WTC11 (cell line): ENCODE results near the gene CD74. TPM values are rescaled to one million over a fixed set of nuclear protein-coding genes. Genes with fewer than 3 reads are reported as not detected.

Experiments used
- ATAC-seq: fragments of 200-7000 bp; cut with Tn5 transposase; 2 replicates; pipeline ENCODE4 v1.10.0; 2021; ENCODE audit warnings: mild to moderate bottlenecking, moderate library complexity
- CTCF ChIA-PET: fragments of 300-600 bp; sonication (Branson Sonifier 250); formaldehyde crosslinking; loops from one replicate; lab custom pipeline; 2021; ENCODE audit warnings: antibody characterized with exemption; lab: Charles Lee
- POLR2A ChIA-PET: fragments of 350-600 bp; sonication (Branson Sonifier 250); formaldehyde crosslinking; loops from one replicate; lab custom pipeline; 2021; ENCODE audit warnings: antibody characterized with exemption; lab: Charles Lee
- DNase-seq: peaks from one replicate; pipeline ENCODE4 v3.0.0; 2021; ENCODE audit warnings: low spot score
- H3K27ac Mint-ChIP-seq: 2 replicates; pipeline ENCODE4 v1.8.0; 2021; ENCODE audit warnings: mixed read lengths
- H3K27me3 Mint-ChIP-seq: 2 replicates; pipeline ENCODE4 v1.8.0; 2021; ENCODE audit warnings: low read depth, mild to moderate bottlenecking, moderate library complexity, mixed read lengths
- H3K36me3 Mint-ChIP-seq: 2 replicates; pipeline ENCODE4 v1.8.0; 2021; ENCODE audit warnings: mixed read lengths
- H3K4me1 Mint-ChIP-seq: 2 replicates; pipeline ENCODE4 v1.8.0; 2022; ENCODE audit warnings: mixed read lengths
- H3K4me3 Mint-ChIP-seq: 2 replicates; pipeline ENCODE4 v1.8.0; 2021; ENCODE audit warnings: mild to moderate bottlenecking, moderate library complexity, mixed read lengths
- H3K9me3 Mint-ChIP-seq: 2 replicates; pipeline ENCODE4 v1.8.0; 2021; ENCODE audit warnings: mixed read lengths
- ATF1 ChIP-seq: sonication (generic); formaldehyde crosslinking; IDR thresholded peaks from 2 replicates; pipeline ENCODE4 v1.8.1; 2023; ENCODE audit warnings: mild to moderate bottlenecking, moderate library complexity, missing genetic modification reagents
- CDX4 ChIP-seq: fragments of 250-450 bp; sonication (Bioruptor Pico); IDR thresholded peaks from 2 replicates; pipeline ENCODE4 v1.9.0; 2021; ENCODE audit warnings: moderate library complexity, mild to moderate bottlenecking, inconsistent platforms, borderline replicate concordance
- CTCF ChIP-seq: fragments of 200-600 bp; IDR thresholded peaks from 2 replicates; pipeline ENCODE4 v1.8.0; 2022; ENCODE audit warnings: antibody characterized with exemption
- EMX1 ChIP-seq: fragments of 250-450 bp; sonication (Bioruptor Pico); IDR thresholded peaks from 2 replicates; pipeline ENCODE4 v1.8.0; 2021; ENCODE audit warnings: mild to moderate bottlenecking
- FOXJ3 ChIP-seq: sonication (generic); formaldehyde crosslinking; IDR thresholded peaks from 2 replicates; pipeline ENCODE4 v1.9.0; 2021; ENCODE audit warnings: missing genetic modification reagents, mild to moderate bottlenecking, borderline replicate concordance
- FOXP1 ChIP-seq: sonication (generic); formaldehyde crosslinking; IDR thresholded peaks from 2 replicates; pipeline ENCODE4 v1.8.0; 2022; ENCODE audit warnings: missing genetic modification reagents, mild to moderate bottlenecking, moderate library complexity, borderline replicate concordance
- GABPB1 ChIP-seq: sonication (generic); formaldehyde crosslinking; IDR thresholded peaks from 2 replicates; pipeline ENCODE4 v1.8.1; 2023; ENCODE audit warnings: mild to moderate bottlenecking, missing genetic modification reagents
- IRF1 ChIP-seq: sonication (generic); formaldehyde crosslinking; IDR thresholded peaks from 2 replicates; pipeline ENCODE4 v1.8.0; 2023; ENCODE audit warnings: missing genetic modification reagents
- JAZF1 ChIP-seq: fragments of 250-450 bp; sonication (Bioruptor Pico); IDR thresholded peaks from 2 replicates; pipeline ENCODE4 v1.9.0; 2021; ENCODE audit warnings: moderate library complexity, mild to moderate bottlenecking, inconsistent platforms
- NFATC4 ChIP-seq: fragments of 250-450 bp; sonication (Bioruptor Pico); IDR thresholded peaks from 2 replicates; pipeline ENCODE4 v1.9.0; 2021; ENCODE audit warnings: mild to moderate bottlenecking
- NR1H2 ChIP-seq: sonication (generic); formaldehyde crosslinking; IDR thresholded peaks from 2 replicates; pipeline ENCODE4 v1.9.0; 2021; ENCODE audit warnings: mild to moderate bottlenecking, moderate library complexity, missing genetic modification reagents
- NR3C1 ChIP-seq: sonication (generic); formaldehyde crosslinking; conservative IDR thresholded peaks from 2 replicates; pipeline ENCODE4 v1.8.1; 2023; ENCODE audit warnings: low read depth, mild to moderate bottlenecking, missing genetic modification reagents
- OVOL2 ChIP-seq: fragments of 250-450 bp; sonication (Bioruptor Pico); IDR thresholded peaks from 2 replicates; pipeline ENCODE4 v1.9.0; 2021; ENCODE audit warnings: mild to moderate bottlenecking, borderline replicate concordance
- PRDM15 ChIP-seq: sonication (generic); formaldehyde crosslinking; IDR thresholded peaks from 2 replicates; pipeline ENCODE4 v1.8.0; 2022; ENCODE audit warnings: missing genetic modification reagents
- SMAD4 ChIP-seq: sonication (generic); formaldehyde crosslinking; IDR thresholded peaks from 2 replicates; pipeline ENCODE4 v1.8.0; 2022; ENCODE audit warnings: mild to moderate bottlenecking, missing genetic modification reagents
- USF1 ChIP-seq: sonication (generic); formaldehyde crosslinking; IDR thresholded peaks from 2 replicates; pipeline ENCODE4 v1.8.0; 2022; ENCODE audit warnings: mild to moderate bottlenecking, missing genetic modification reagents
- ZMAT4 ChIP-seq: fragments of 250-450 bp; sonication (Bioruptor Pico); IDR thresholded peaks from 2 replicates; pipeline ENCODE4 v1.9.0; 2021; ENCODE audit warnings: mild to moderate bottlenecking
- ZNF263 ChIP-seq: sonication (generic); formaldehyde crosslinking; IDR thresholded peaks from 2 replicates; pipeline ENCODE4 v1.8.1; 2022; ENCODE audit warnings: low read depth, mild to moderate bottlenecking, moderate library complexity, missing genetic modification reagents
- ZNF281 ChIP-seq: sonication (generic); formaldehyde crosslinking; IDR thresholded peaks from 2 replicates; pipeline ENCODE4 v1.8.0; 2023; ENCODE audit warnings: mild to moderate bottlenecking, missing genetic modification reagents
- ZNF416 ChIP-seq: fragments of 250-450 bp; sonication (Bioruptor Pico); IDR thresholded peaks from 2 replicates; pipeline ENCODE4 v1.9.0; 2021; ENCODE audit warnings: mild to moderate bottlenecking, inconsistent platforms
- ZNF423 ChIP-seq: fragments of 250-450 bp; sonication (Bioruptor Pico); IDR thresholded peaks from 2 replicates; pipeline ENCODE4 v2.1.2; 2022; ENCODE audit warnings: mild to moderate bottlenecking, moderate library complexity
- total RNA-seq: library from RNA; stranded (reverse); gene quantifications from 3 replicates; pipeline ENCODE4 v1.2.3, GENCODE V29; 2021

CD74 gene
- total RNA-seq, 1 experiment from 2014 or later: 28.2 TPM

GRCh38 chr5:150397782-150398721 is 14.7 kb downstream of the CD74 start (continued):
- TF ChIP-seq PRDM15 (CRISPR knock-in tag) (no peak), OVOL2 (no peak), CTCF (no peak), IRF1 (CRISPR knock-in tag) (no peak), ATF1 (CRISPR knock-in tag) (no peak), ZNF423 (no peak), FOXJ3 (CRISPR knock-in tag) (no peak)

GRCh38 chr5:150397146-150397781 is 15.4 kb downstream of the CD74 start:
- Mint-ChIP-seq H3K36me3 (peaks cover 61% of the 10 kb centered on the region), H3K27me3 (no peaks in the 10 kb centered on the region)
- TF ChIP-seq NR1H2 (CRISPR knock-in tag) (no peak), ZNF281 (CRISPR knock-in tag) (no peak), NFATC4 (no peak), ZNF416 (CRISPR knock-in tag) (no peak), FOXP1 (no peak), ZMAT4 (no peak), SMAD4 (no peak), EMX1 (no peak), GABPB1 (CRISPR knock-in tag) (no peak), CDX4 (CRISPR knock-in tag) (no peak), IRF1 (CRISPR knock-in tag) (no peak), ZNF263 (CRISPR knock-in tag) (no peak), USF1 (CRISPR knock-in tag) (no peak), JAZF1 (CRISPR knock-in tag) (no peak), NR3C1 (CRISPR knock-in tag) (no peak)
- TF ChIP-seq, all 79 proteins: peak for 0
- CTCF ChIA-PET: interaction anchor here (0.5 to 4.6 kb wide), 25 partner anchors 10 to 1058 kb away, joined by 3 to 76 read pairs (median 5); partner anchors contain the start of genes ARSI and CD74
- Mint-ChIP-seq H3K9me3 (no peaks in the 10 kb centered on the region), H3K4me3 (no peak overlapping the region), H3K27ac (0 out of 2 replicates have a peak overlapping the region, but pooled peaks have one; percentile 13), H3K4me1 (no peaks in the 10 kb centered on the region)
- no peak for DNase-seq
- POLR2A ChIA-PET: interaction anchor here (1.0 to 1.4 kb wide), 2 partner anchors 39 to 48 kb away, joined by 3 to 4 read pairs; no protein-coding TSS in a partner anchor
- ATAC-seq: no peak
